ENCODE measurements around the gene ODAD2. TPM values are rescaled to one million over a fixed set of nuclear protein-coding genes. Genes with fewer than 3 reads are reported as not detected.

ODAD2 gene
- total RNA-seq, 1 donor from 2014 or later = not detected

GRCh38 chr10:27819781-27820531 is 178.9 kb downstream of the ODAD2 start:
- TF ChIP-seq CTCF (IDR thresholded peaks at IDR 0.05) = no peak
- intact Hi-C loops (cut with DNase I) = no loop called here
- Histone ChIP-seq H3K4me3 (peak overlapping the region in 1 of 2 donors; percentile 6), H3K36me3 (no peaks in the 10 kb centered on the region), H3K27ac (peak overlapping the region; percentile 42 to 63), H3K4me1 (peaks cover 0 to 11% of the 10 kb centered on the region in 2 donors), H3K9me3 (peaks cover 0 to 3% of the 10 kb centered on the region in 2 donors), H3K27me3 (no peaks in the 10 kb centered on the region)
- peak in 1 of 2 donors; percentile 69 for DNase-seq (ENCODE audit: low spot score in 2 of 2)

- no peaks in the 10 kb centered on the region for H3K27me3 ChIP-seq
- no peaks in the 10 kb centered on the region for H3K9me3 ChIP-seq
- intact Hi-C loops (cut with DNase I) = no loop called here
- H3K36me3 ChIP-seq = no peaks in the 10 kb centered on the region
- peaks cover 0 to 11% of the 10 kb centered on the region in 2 donors for H3K4me1 ChIP-seq
- no peak overlapping the region for H3K4me3 ChIP-seq
- TF ChIP-seq CTCF (IDR thresholded peaks at IDR 0.05) = no peak
- H3K27ac ChIP-seq = no peak overlapping the region
- DNase-seq (ENCODE audit: low spot score in 2 of 2) = no peak
Observed at GRCh38 chr10:27816320-27816719, 182.6 kb downstream of the ODAD2 start.

GRCh38 chr10:27815846-27816245 is 183.0 kb downstream of the ODAD2 start:
- Histone ChIP-seq H3K4me1 (peaks cover 0 to 7% of the 10 kb centered on the region in 2 donors), H3K9me3 (no peaks in the 10 kb centered on the region), H3K4me3 (no peak overlapping the region), H3K27me3 (no peaks in the 10 kb centered on the region), H3K27ac (no peak overlapping the region), H3K36me3 (no peaks in the 10 kb centered on the region)
- intact Hi-C loops (cut with DNase I) = no loop called here
- no peak for TF ChIP-seq CTCF (IDR thresholded peaks at IDR 0.05)
- DNase-seq (ENCODE audit: low spot score in 2 of 2) = no peak

- Histone ChIP-seq H3K9me3 (no peaks in the 10 kb centered on the region), H3K27me3 (no peaks in the 10 kb centered on the region), H3K27ac (no peak overlapping the region), H3K36me3 (no peaks in the 10 kb centered on the region), H3K4me3 (no peak overlapping the region), H3K4me1 (peaks cover 0 to 4% of the 10 kb centered on the region in 2 donors)
- intact Hi-C loops (cut with DNase I) = no loop called here
- TF ChIP-seq CTCF (IDR thresholded peaks at IDR 0.05) = no peak
- no peak for DNase-seq (ENCODE audit: low spot score in 2 of 2)
Observed at GRCh38 chr10:27815261-27815660, 183.6 kb downstream of the ODAD2 start.

GRCh38 chr10:27805180-27805579 is 193.7 kb downstream of the ODAD2 start:
- H3K27ac ChIP-seq = peak overlapping the region; percentile 10 to 25
- no peaks in the 10 kb centered on the region for H3K36me3 ChIP-seq
- peaks cover 0 to 6% of the 10 kb centered on the region in 2 donors for H3K4me1 ChIP-seq
- intact Hi-C loops (cut with DNase I) = no loop called here
- DNase-seq (ENCODE audit: low spot score in 2 of 2) = no peak
- no peaks in the 10 kb centered on the region for H3K9me3 ChIP-seq
- TF ChIP-seq CTCF (IDR thresholded peaks at IDR 0.05) = no peak
- peak overlapping the region in 1 of 2 donors; percentile 29 for H3K4me3 ChIP-seq
- H3K27me3 ChIP-seq = no peaks in the 10 kb centered on the region

Measured in ascending aorta (tissue), 2 donors.